GM12872 (cell line): ENCODE data around the gene TMEM94.

Experiments
- CTCF ChIP-seq: IDR thresholded peaks from 3 replicates; pipeline ENCODE4 v1.5.1; 2011; ENCODE audit warnings: low read depth, mild to moderate bottlenecking, low read length, moderate library complexity; ENCODE audit not compliant: insufficient read depth

TMEM94 gene

GRCh38 chr17:75503976-75504346 is 47.5 kb downstream of the TMEM94 start:
- no peak for TF ChIP-seq CTCF

GRCh38 chr17:75504347-75505151 is 48.1 kb downstream of the TMEM94 start:
- TF ChIP-seq CTCF, result peak; percentile 85

- no peak for TF ChIP-seq CTCF
Observed at GRCh38 chr17:75505152-75505409, 48.6 kb downstream of the TMEM94 start.

GRCh38 chr17:75505640-75506039 is 49.2 kb downstream of the TMEM94 start:
- TF ChIP-seq CTCF, result no peak

GRCh38 chr17:75506134-75506533 is 49.7 kb downstream of the TMEM94 start:
- no peak for TF ChIP-seq CTCF

GRCh38 chr17:75506888-75507287 is 50.5 kb downstream of the TMEM94 start:
- no peak for TF ChIP-seq CTCF

- no peak for TF ChIP-seq CTCF
Observed at GRCh38 chr17:75507733-75508719, 51.6 kb downstream of the TMEM94 start.
